H1 (cell line): ENCODE measurements around the gene ZNF385B. TPM values are rescaled to one million over a fixed set of nuclear protein-coding genes. Genes with fewer than 3 reads are reported as not detected.

Experiments
- CTCF ChIA-PET: fragments of 300-600 bp; sonication (Branson Sonifier 250); formaldehyde crosslinking; loops from one replicate; lab custom pipeline; 2021; ENCODE audit not compliant: partially characterized antibody; lab: Charles Lee
- POLR2A ChIA-PET: fragments of 300-600 bp; sonication (Branson Sonifier 250); formaldehyde crosslinking; loops from one replicate; lab custom pipeline; 2021; ENCODE audit warnings: inconsistent platforms; ENCODE audit not compliant: partially characterized antibody; lab: Charles Lee
- DNase-seq, 2 experiments: peaks; one replicate each; pipeline versions ENCODE4 v3.0.0 to v3.0.0-alpha.2; 2010 to 2022; ENCODE audit warnings: low spot score in 2 of 2, low read depth in 1 of 2, mixed read lengths in 1 of 2
- FAIRE-seq: peaks from 2 replicates; lab custom pipeline; 2011; peaks lifted over from hg19 to GRCh38; lab: Jason Lieb, UNC
- H2AFZ ChIP-seq: 2 replicates; pipeline ENCODE4 v1.8.1; 2012; ENCODE audit warnings: low read length, inconsistent platforms
- H2AK5ac ChIP-seq: 2 replicates; pipeline ENCODE4 v1.6.1; 2013; ENCODE audit warnings: low read depth, low read length
- H2BK120ac ChIP-seq: replicated peaks from 2 replicates; pipeline ENCODE3; 2013; ENCODE audit warnings: low read depth, low read length, inconsistent platforms
- H2BK12ac ChIP-seq: 2 replicates; pipeline ENCODE4 v1.6.1; 2013; ENCODE audit warnings: low read depth, low read length
- H2BK15ac ChIP-seq: 2 replicates; pipeline ENCODE4 v1.6.1; 2013; ENCODE audit warnings: low read length
- H2BK20ac ChIP-seq: 2 replicates; pipeline ENCODE4 v1.6.1; 2013; ENCODE audit warnings: low read length
- H2BK5ac ChIP-seq: 2 replicates; pipeline ENCODE4 v1.6.1; 2013; ENCODE audit warnings: low read depth, low read length
- H3K14ac ChIP-seq: 2 replicates; pipeline ENCODE4 v1.6.1; 2013; ENCODE audit warnings: inconsistent platforms; ENCODE audit not compliant: insufficient read length
- H3K18ac ChIP-seq: 2 replicates; pipeline ENCODE4 v1.6.1; 2013; ENCODE audit warnings: low read length; ENCODE audit errors: extremely low read depth
- H3K23ac ChIP-seq: 2 replicates; pipeline ENCODE4 v1.6.1; 2013; ENCODE audit warnings: inconsistent platforms; ENCODE audit not compliant: insufficient read length
- H3K23me2 ChIP-seq: 2 replicates; pipeline ENCODE4 v1.6.1; 2013; ENCODE audit warnings: low read depth, low read length
- H3K27ac ChIP-seq: 2 replicates; pipeline ENCODE4 v1.6.1; 2011; ENCODE audit warnings: low read depth, low read length, inconsistent platforms
- H3K27me3 ChIP-seq, 4 experiments: replicated peaks in 1 of 4; 1 replicate in 1 of 4; 2 replicates in 3 of 4; pipeline versions ENCODE4 v1.6.1 to v1.8.1; 2011 to 2013; ENCODE audit warnings: low read length in 3 of 4, mild to moderate bottlenecking in 3 of 4, inconsistent platforms in 2 of 4, mixed read lengths in 2 of 4, moderate library complexity in 1 of 4; ENCODE audit not compliant: control insufficient read depth in 3 of 4, insufficient read depth in 3 of 4; ENCODE audit errors: extremely low read depth in 1 of 4
- H3K36me3 ChIP-seq, 4 experiments: 2 replicates each; pipeline versions ENCODE4 v1.6.1 to v1.8.1; 2011 to 2013; ENCODE audit warnings: mild to moderate bottlenecking in 4 of 4, low read length in 3 of 4, moderate library complexity in 2 of 4, control low read depth in 1 of 4, inconsistent platforms in 1 of 4; ENCODE audit not compliant: insufficient read depth in 4 of 4, control insufficient read depth in 2 of 4
- H3K4ac ChIP-seq: replicated peaks from 2 replicates; pipeline ENCODE3; 2013; ENCODE audit warnings: low read length, low read depth, mixed read lengths, inconsistent platforms; ENCODE audit not compliant: insufficient read length
- H3K4me1 ChIP-seq, 4 experiments: replicated peaks in 1 of 4; 1 replicate in 1 of 4; 2 replicates in 3 of 4; pipeline versions ENCODE4 v1.6.1 to v1.8.1; 2011 to 2013; ENCODE audit warnings: low read length in 3 of 4, inconsistent platforms in 2 of 4, mixed read lengths in 1 of 4; ENCODE audit not compliant: insufficient read depth in 4 of 4, control insufficient read depth in 3 of 4
- H3K4me2 ChIP-seq, 2 experiments: 2 replicates each; pipeline versions ENCODE4 v1.6.1 to v1.8.1; 2011 to 2013; ENCODE audit warnings: low read depth in 2 of 2, low read length in 2 of 2, control low read depth in 1 of 2, inconsistent platforms in 1 of 2, mild to moderate bottlenecking in 1 of 2; ENCODE audit not compliant: insufficient read depth in 1 of 2
- H3K4me3 ChIP-seq, 4 experiments: fragments of 200-600, 300-600 bp in 1 of 4; sonication (generic), shearing (Covaris generic), sonication (Bioruptor Twin) in 1 of 4; 2 replicates each; pipeline versions ENCODE4 v1.5.1 to v1.8.1; 2011 to 2016; ENCODE audit warnings: low read length in 4 of 4, low read depth in 3 of 4, control low read depth in 2 of 4, inconsistent platforms in 2 of 4, mild to moderate bottlenecking in 2 of 4, mixed read lengths in 1 of 4, moderate library complexity in 1 of 4; ENCODE audit not compliant: insufficient read depth in 2 of 4; ENCODE audit errors: extremely low read depth in 1 of 4
- H3K56ac ChIP-seq: replicated peaks from 2 replicates; pipeline ENCODE3; 2013; ENCODE audit warnings: low read depth, mild to moderate bottlenecking, mixed read lengths, low read length, inconsistent platforms; ENCODE audit not compliant: insufficient read length
- H3K79me1 ChIP-seq: 2 replicates; pipeline ENCODE4 v1.6.1; 2013; ENCODE audit warnings: low read depth, low read length, control low read depth
- H3K79me2 ChIP-seq, 2 experiments: 2 replicates each; pipeline versions ENCODE4 v1.6.1 to v1.8.1; 2012 to 2013; ENCODE audit warnings: low read length in 2 of 2, mild to moderate bottlenecking in 2 of 2, inconsistent platforms in 1 of 2; ENCODE audit not compliant: insufficient read depth in 2 of 2, control insufficient read depth in 1 of 2
- H3K9ac ChIP-seq, 4 experiments: replicated peaks in 1 of 4; 1 replicate in 1 of 4; 2 replicates in 3 of 4; pipeline versions ENCODE4 v1.6.1 to v1.8.1; 2011 to 2013; ENCODE audit warnings: low read depth in 3 of 4, low read length in 3 of 4, control low read depth in 2 of 4, mild to moderate bottlenecking in 2 of 4, moderate library complexity in 2 of 4, inconsistent platforms in 1 of 4; ENCODE audit errors: extremely low read depth in 1 of 4
- H3K9me3 ChIP-seq, 2 experiments: 2 replicates each; pipeline versions ENCODE4 v1.6.1 to v1.8.1; 2012 to 2013; ENCODE audit warnings: mild to moderate bottlenecking in 2 of 2, moderate library complexity in 2 of 2, control low read depth in 1 of 2, inconsistent platforms in 1 of 2, low read depth in 1 of 2, low read length in 1 of 2, mixed read lengths in 1 of 2; ENCODE audit not compliant: insufficient read depth in 2 of 2
- H4K20me1 ChIP-seq, 2 experiments: replicated peaks in 1 of 2; 2 replicates each; pipeline versions ENCODE3 to v1.8.1; 2011 to 2013; ENCODE audit warnings: inconsistent platforms in 2 of 2, low read length in 2 of 2, mild to moderate bottlenecking in 1 of 2; ENCODE audit not compliant: insufficient read depth in 2 of 2, control insufficient read depth in 1 of 2
- H4K5ac ChIP-seq: 2 replicates; pipeline ENCODE4 v1.6.1; 2013; ENCODE audit warnings: low read length, low read depth, mixed read lengths, inconsistent platforms; ENCODE audit not compliant: insufficient read length
- H4K8ac ChIP-seq: 2 replicates; pipeline ENCODE4 v1.8.0; 2013; ENCODE audit warnings: mild to moderate bottlenecking, moderate library complexity, low read length, inconsistent platforms; ENCODE audit not compliant: insufficient read depth; ENCODE audit errors: extremely low read depth
- H4K91ac ChIP-seq: replicated peaks from 2 replicates; pipeline ENCODE3; 2013; ENCODE audit warnings: low read length, mixed read lengths, inconsistent platforms; ENCODE audit not compliant: insufficient read length
- BACH1 ChIP-seq: IDR thresholded peaks from 2 replicates; pipeline ENCODE4 v1.6.1; 2012; ENCODE audit warnings: low read length, improper control_type of control experiment
- BRCA1 ChIP-seq: IDR thresholded peaks from 2 replicates; pipeline ENCODE4 v1.6.1; 2012; ENCODE audit warnings: low read depth, low read length, improper control_type of control experiment
- CEBPB ChIP-seq: IDR thresholded peaks from 2 replicates; pipeline ENCODE4 v1.6.1; 2012; ENCODE audit warnings: low read depth, low read length
- CTBP2 ChIP-seq: IDR thresholded peaks from 2 replicates; pipeline ENCODE4 v1.7.0; 2011; ENCODE audit warnings: borderline replicate concordance, mild to moderate bottlenecking, moderate library complexity, mixed read lengths, low read length; ENCODE audit not compliant: insufficient read depth, insufficient read length
- HDAC2 ChIP-seq, 2 experiments: fragments of 300-600 bp in 1 of 2; sonication (generic) in 1 of 2; IDR thresholded peaks; 2 replicates each; pipeline ENCODE4 v1.6.1; 2011 to 2012; ENCODE audit warnings: low read depth in 2 of 2, low read length in 2 of 2, mild to moderate bottlenecking in 2 of 2, moderate library complexity in 2 of 2, borderline replicate concordance in 1 of 2, inconsistent platforms in 1 of 2
- KDM1A ChIP-seq: fragments of 200-600, 300-600 bp; sonication (generic); IDR thresholded peaks from 2 replicates; pipeline ENCODE4 v1.7.1; 2016; ENCODE audit warnings: mild to moderate bottlenecking, low read length, borderline replicate concordance
- KDM4A ChIP-seq: IDR thresholded peaks from one replicate; pipeline ENCODE4 v1.7.1; 2012; ENCODE audit warnings: low read depth, mild to moderate bottlenecking, moderate library complexity, low read length, inconsistent platforms; ENCODE audit not compliant: severe bottlenecking
- MAFK ChIP-seq: IDR thresholded peaks from 2 replicates; pipeline ENCODE4 v1.6.1; 2012; ENCODE audit warnings: low read depth, mild to moderate bottlenecking, improper control_type of control experiment, low read length
- RAD21 ChIP-seq, 2 experiments: IDR thresholded peaks in 1 of 2; conservative IDR thresholded peaks in 1 of 2; 2 replicates each; pipeline ENCODE4 v1.6.1; 2011; ENCODE audit warnings: low read depth in 2 of 2, low read length in 2 of 2, improper control_type of control experiment in 1 of 2, inconsistent platforms in 1 of 2, mild to moderate bottlenecking in 1 of 2, moderate library complexity in 1 of 2
- RFX5 ChIP-seq: IDR thresholded peaks from 2 replicates; pipeline ENCODE4 v1.6.1; 2011; ENCODE audit warnings: low read depth, low read length, improper control_type of control experiment, borderline replicate concordance
- SP1 ChIP-seq: IDR thresholded peaks from 2 replicates; pipeline ENCODE4 v1.6.1; 2011; ENCODE audit warnings: low read depth, low read length
- SP2 ChIP-seq: IDR thresholded peaks from 2 replicates; pipeline ENCODE4 v1.6.1; 2012; ENCODE audit warnings: mild to moderate bottlenecking, low read length, inconsistent platforms
- SP4 ChIP-seq: IDR thresholded peaks from 2 replicates; pipeline ENCODE4 v1.6.1; 2012; ENCODE audit warnings: low read length, inconsistent platforms
- TAF7 ChIP-seq: optimal IDR thresholded peaks from 2 replicates; pipeline ENCODE3; 2011; ENCODE audit warnings: low read depth, mild to moderate bottlenecking, inconsistent platforms, low read length, moderate library complexity, borderline replicate concordance
- TCF12 ChIP-seq: IDR thresholded peaks from 2 replicates; pipeline ENCODE4 v1.6.1; 2011; ENCODE audit warnings: low read depth, mild to moderate bottlenecking, low read length
- WGBS, 2 experiments: shearing (Covaris generic) in 1 of 2; methylation state at CpG; one replicate each; pipeline versions ENCODE4 v1.1.6 to v1.1.7; 2013 to 2015; ENCODE audit warnings: low lambda C conversion rate in 2 of 2, mixed read lengths in 2 of 2, inconsistent platforms in 1 of 2, low coverage in 1 of 2, missing lambda C conversion rate in 1 of 2; ENCODE audit not compliant: insufficient replicate concordance in 2 of 2, insufficient coverage in 1 of 2, insufficient read length in 1 of 2; ENCODE audit errors: extremely low coverage in 1 of 2, missing lambda C conversion rate in 1 of 2; 5-methylcytosine and 5-hydroxymethylcytosine counted together
- polyA plus RNA-seq, 7 experiments: library from polyadenylated mRNA; depleted of rRNA in 3 of 7; stranded (reverse) in 5 of 7; unstranded in 2 of 7; fragments of >200 nt in 5 of 7; fragments of 200-250 nt in 2 of 7; gene quantifications; 1 replicate in 5 of 7; 2 replicates in 1 of 7; 4 replicates in 1 of 7; pipeline versions ENCODE4 v1.2.1 to v1.2.3, GENCODE V29; 2011 to 2013; ENCODE audit warnings: missing spikeins in 2 of 7, mixed read lengths in 2 of 7
- total RNA-seq: library from RNA; stranded (reverse); fragmentation: NEBNext Ultra II Directional; extraction: Animal tissue kit (Norgen Biotek cat#: 25700); gene quantifications from 2 replicates; pipeline ENCODE4 v1.2.1, GENCODE V29; 2021

The ZNF385B gene
- total and polyA plus RNA-seq, 2 of the 8 experiments (the other 6 are each of a cell fraction or from before 2014, with no cell fraction given), result 1.1 to 3.7 TPM

- H3K4me3 ChIP-seq, result no peak overlapping the region
- H4K20me1 ChIP-seq, result no peaks in the 10 kb centered on the region
- H3K4me1 ChIP-seq, result peaks cover 0 to 19% (median 7%) of the 10 kb centered on the region in 4 experiments; a peak in 6 of 7 replicates
- no peak overlapping the region for H2BK20ac ChIP-seq
- no peak overlapping the region for H4K91ac ChIP-seq
- H2BK5ac ChIP-seq, result no peak overlapping the region
- no peak overlapping the region for H2AFZ ChIP-seq
- no peak overlapping the region for H4K5ac ChIP-seq
- no peaks in the 10 kb centered on the region for H3K9me3 ChIP-seq
- CTCF ChIA-PET, result interaction anchor here (0.7 to 6.8 kb wide), 13 partner anchors 10 to 1601 kb away, joined by 3 to 48 read pairs (median 4); no protein-coding TSS in a partner anchor
- WGBS, 2 experiments, result 81% methylated on average over 2 of the region's 2 CpGs; no CpG with 5 or more reads in 1 of the 2 experiments
- no peak overlapping the region for H3K56ac ChIP-seq
- H3K18ac ChIP-seq, result no peak overlapping the region
- FAIRE-seq (no peak), DNase-seq (no peak)
- no peak overlapping the region for H2BK120ac ChIP-seq
- H3K4me2 ChIP-seq, result no peak overlapping the region
- no peaks in the 10 kb centered on the region for H3K27me3 ChIP-seq
- H4K8ac ChIP-seq, result no peak overlapping the region
- POLR2A ChIA-PET, result no interaction called here
- no peaks in the 10 kb centered on the region for H3K23me2 ChIP-seq
- no peak overlapping the region for H3K9ac ChIP-seq
- H2BK15ac ChIP-seq, result no peak overlapping the region
- H3K23ac ChIP-seq, result no peak overlapping the region
- H3K4ac ChIP-seq, result no peak overlapping the region
- no peak overlapping the region for H2BK12ac ChIP-seq
- no peak overlapping the region for H2AK5ac ChIP-seq
- no peaks in the 10 kb centered on the region for H3K79me1 ChIP-seq
- H3K27ac ChIP-seq, result no peak overlapping the region
- no peaks in the 10 kb centered on the region for H3K79me2 ChIP-seq
- no peaks in the 10 kb centered on the region for H3K36me3 ChIP-seq
- no peak overlapping the region for H3K14ac ChIP-seq
- TF ChIP-seq CEBPB (no peak), MAFK (no peak), TCF12 (no peak), SP4 (no peak), TAF7 (no peak), HDAC2 (IDR thresholded peaks at IDR 0.05; ENCODE audit: borderline replicate concordance in 1 of 2, low read depth in 2 of 2, low read length in 2 of 2) (no peak), CTBP2 (no peak), RAD21 (IDR thresholded peaks at IDR 0.05 in 1 of 2, conservative IDR thresholded peaks at IDR 0.05 in 1 of 2; ENCODE audit: low read depth in 2 of 2, low read length in 2 of 2) (no peak), KDM1A (no peak), SP1 (no peak), BACH1 (no peak), BRCA1 (no peak), RFX5 (no peak), KDM4A (no peak), SP2 (no peak)
These were observed 419.9 kb downstream of the ZNF385B start for GRCh38 chr2:179441551-179441950.
